NCI-H82 treated with DMSO at 0.1 percent for 48 hours (cell line): ENCODE data around the gene ERCC1.

ENCODE experiments used
- DNase-seq: peaks from one replicate; lab custom pipeline; 2025; ENCODE audit not compliant: unreplicated experiment; lab: John Stamatoyannopoulos, UW

The ERCC1 gene

GRCh38 chr19:45423589-45424190, at the start of gene ERCC1:
Gene ERCC1, minus strand, starts transcription at chr19:45423917. Its CDS starts 543 bp downstream, at chr19:45423374.
- peak; percentile 95 for DNase-seq

GRCh38 chr19:45473367-45473681, 49.6 kb upstream of the ERCC1 start:
- DNase-seq: no peak

GRCh38 chr19:45472563-45473366, 49.0 kb upstream of the ERCC1 start:
- DNase-seq: no peak

DNA sequence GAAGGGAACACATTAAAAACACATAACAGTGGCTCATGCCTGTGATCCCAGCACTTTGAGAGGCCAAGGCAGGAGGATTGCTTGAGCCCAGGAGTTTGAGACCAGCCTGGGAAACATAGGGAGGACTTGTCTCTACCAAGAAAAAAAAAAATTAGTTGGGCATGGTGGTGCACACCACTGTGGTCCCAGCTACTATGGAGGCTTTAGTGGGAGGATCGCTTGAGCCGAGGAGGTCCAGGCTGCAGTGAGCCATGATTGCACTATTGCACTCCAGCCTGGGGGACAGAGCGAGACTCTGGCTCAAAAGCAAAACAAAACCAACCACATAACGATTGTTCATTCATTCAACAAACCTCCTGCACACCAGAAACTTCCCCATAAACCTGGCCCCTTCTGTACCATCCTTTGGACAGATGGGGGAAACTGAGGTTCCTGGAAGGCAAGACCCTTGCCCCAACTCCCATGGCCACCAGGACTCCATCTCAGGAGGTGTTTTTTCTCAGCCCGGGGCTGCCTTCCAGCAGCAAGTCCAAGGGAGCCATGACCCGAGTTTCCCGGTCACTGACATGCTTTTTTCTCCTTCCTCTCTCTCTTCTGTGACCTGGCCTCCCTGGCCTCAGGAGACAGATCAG, 48.3 kb upstream of the ERCC1 start:
- no peak for DNase-seq

GRCh38 chr19:45471111-45471930, 47.6 kb upstream of the ERCC1 start:
- no peak for DNase-seq

GRCh38 chr19:45470762-45471081, 47.0 kb upstream of the ERCC1 start:
- DNase-seq: no peak

GRCh38 chr19:45469945-45470761, 46.4 kb upstream of the ERCC1 start:
- DNase-seq: no peak

- peak; percentile 90 for DNase-seq
These were observed 45.6 kb upstream of the ERCC1 start for GRCh38 chr19:45469132-45469944.

DNA sequence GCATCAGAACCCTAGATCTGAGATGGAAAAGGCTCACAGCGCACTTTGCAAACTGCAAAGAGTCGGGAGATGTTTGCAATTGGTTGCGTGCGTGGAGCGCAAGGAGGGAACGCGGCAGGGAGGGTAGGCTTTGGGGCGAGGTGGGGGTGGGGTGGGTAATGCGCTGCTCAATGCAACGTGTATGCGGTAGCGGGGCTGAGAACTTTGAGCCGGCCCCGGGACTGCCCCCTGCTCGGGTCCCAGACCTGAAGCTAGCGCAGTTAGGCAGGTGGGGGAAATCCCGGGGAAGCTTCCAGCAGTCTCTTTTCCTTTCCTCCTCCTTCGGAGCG, 45.0 kb upstream of the ERCC1 start:
- no peak for DNase-seq

- no peak for DNase-seq
These were observed 44.5 kb upstream of the ERCC1 start for GRCh38 chr19:45468159-45468651.

DNA sequence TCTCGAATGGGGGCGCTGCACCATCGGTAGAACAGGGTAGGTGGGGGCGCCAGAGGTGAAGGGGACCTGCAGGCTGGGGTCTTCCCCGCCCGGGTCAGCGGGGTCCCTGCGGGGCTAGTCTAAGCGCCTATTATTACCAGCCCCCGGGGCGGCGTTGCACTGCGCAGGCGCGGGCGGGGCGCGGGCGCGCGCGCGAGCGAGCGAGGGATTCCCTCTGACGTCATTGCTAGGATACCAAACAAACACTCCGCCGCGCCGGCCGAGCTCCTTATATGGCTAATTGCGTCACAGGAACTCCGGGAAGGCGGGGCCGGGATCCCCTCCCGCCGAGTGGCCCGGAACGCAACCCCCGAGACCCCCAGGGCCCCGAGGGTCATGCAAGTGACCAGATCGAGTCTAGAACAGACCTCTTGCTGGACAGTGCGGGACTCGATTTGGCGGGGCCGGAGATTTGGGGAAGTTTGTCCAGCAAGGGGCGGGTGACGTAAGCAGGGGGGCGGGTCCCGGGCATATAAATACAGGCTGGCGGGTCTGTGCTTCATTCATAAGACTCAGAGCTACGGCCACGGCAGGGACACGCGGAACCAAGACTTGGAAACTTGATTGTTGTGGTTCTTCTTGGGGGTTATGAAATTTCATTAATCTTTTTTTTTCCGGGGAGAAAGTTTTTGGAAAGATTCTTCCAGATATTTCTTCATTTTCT, 43.9 kb upstream of the ERCC1 start, which contains the start of gene FOSB:
Gene FOSB, plus strand, starts transcription at position 541 of the 703 bp plus-strand sequence. CDS start 591 bp downstream, outside the sequence.
- peak; percentile 89 for DNase-seq

- no peak for DNase-seq
These were observed 43.4 kb upstream of the ERCC1 start for GRCh38 chr19:45467115-45467455.

GRCh38 chr19:45464852-45465441, 41.2 kb upstream of the ERCC1 start:
- DNase-seq: no peak

- no peak for DNase-seq
These were observed 40.6 kb upstream of the ERCC1 start for GRCh38 chr19:45464274-45464673.

DNA sequence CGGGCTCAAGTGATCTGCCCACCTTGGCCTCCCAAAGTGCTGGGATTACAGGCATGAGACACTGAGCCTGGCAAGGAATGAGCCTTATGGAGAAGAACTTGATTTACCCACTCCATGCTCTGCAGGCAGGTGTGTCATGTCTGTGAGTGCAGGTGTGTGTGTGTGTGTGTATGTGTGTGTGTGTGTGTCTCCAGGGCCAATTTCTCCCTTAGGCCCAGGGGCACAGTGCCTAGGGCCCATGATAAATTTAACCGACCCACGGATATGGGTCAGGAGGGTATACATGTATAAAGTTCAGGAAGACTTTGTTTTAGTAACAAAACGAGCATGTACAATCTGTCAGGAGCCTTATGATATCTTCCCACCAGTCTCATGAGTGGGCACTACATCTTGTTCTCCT, 39.5 kb upstream of the ERCC1 start:
- DNase-seq: no peak

DNA sequence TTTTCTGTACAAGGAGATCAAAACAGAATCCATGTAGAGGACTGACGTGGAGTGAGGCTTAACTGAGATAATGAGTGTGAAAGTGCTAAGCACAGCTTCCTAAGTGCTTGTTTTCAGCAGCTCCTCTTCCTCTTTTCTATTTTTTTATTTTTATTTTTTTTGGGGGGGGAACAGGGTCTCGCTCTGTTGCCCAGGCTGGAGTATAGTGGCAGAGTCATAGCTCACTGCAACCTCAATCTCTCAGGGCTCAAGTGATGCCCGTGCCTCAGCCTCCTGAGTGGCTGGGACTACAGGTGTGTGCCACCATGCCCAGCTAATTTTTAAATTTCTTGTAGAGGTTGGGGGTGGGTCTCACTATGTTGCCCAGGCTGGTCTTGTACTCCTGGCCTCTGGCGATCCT, 38.5 kb upstream of the ERCC1 start:
- DNase-seq: no peak

DNA sequence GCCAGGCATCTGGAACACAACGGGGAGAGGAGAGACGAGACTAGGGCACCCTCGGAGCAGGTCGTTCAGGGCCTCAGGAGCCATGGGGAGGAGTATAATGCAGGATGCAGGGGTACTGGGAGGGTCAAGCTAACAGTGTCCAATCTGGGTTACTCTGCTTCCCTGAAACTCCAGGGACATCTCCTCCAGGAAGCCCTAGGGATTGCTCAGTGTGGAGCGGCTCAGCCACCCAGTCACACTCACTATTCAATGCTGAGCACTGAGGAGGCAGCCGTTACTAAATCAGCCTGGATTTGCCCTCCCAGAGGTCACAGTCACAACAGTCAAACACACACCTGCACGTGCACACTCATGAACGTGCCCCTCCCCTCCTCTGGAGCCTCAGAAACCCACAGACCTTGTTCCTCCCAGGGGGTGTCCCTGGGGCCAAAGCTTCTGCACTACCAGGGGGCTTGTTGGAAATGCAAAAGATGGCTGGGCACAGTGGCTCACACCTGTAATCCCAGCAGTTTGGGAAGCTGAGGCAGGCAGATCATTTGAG, 37.2 kb upstream of the ERCC1 start:
- DNase-seq: no peak

- no peak for DNase-seq
These were observed 34.1 kb upstream of the ERCC1 start for GRCh38 chr19:45457776-45458175.

GRCh38 chr19:45456500-45456815, 32.7 kb upstream of the ERCC1 start:
- DNase-seq: no peak
